HG02678 (cell line): ENCODE data around the gene ABCG4.
"Not testable (repeated sequence)": the region's sequence is repeated elsewhere in the genome, so short reads cannot be mapped to it uniquely, and the experiment has no call there.

ENCODE experiments used
- ATAC-seq: cut with Tn5 transposase; IDR thresholded peaks from one replicate; pipeline ENCODE4 v1.9.1; 2021; ENCODE audit warnings: mild to moderate bottlenecking, moderate library complexity; ENCODE audit not compliant: unreplicated experiment

ABCG4 gene

DNA sequence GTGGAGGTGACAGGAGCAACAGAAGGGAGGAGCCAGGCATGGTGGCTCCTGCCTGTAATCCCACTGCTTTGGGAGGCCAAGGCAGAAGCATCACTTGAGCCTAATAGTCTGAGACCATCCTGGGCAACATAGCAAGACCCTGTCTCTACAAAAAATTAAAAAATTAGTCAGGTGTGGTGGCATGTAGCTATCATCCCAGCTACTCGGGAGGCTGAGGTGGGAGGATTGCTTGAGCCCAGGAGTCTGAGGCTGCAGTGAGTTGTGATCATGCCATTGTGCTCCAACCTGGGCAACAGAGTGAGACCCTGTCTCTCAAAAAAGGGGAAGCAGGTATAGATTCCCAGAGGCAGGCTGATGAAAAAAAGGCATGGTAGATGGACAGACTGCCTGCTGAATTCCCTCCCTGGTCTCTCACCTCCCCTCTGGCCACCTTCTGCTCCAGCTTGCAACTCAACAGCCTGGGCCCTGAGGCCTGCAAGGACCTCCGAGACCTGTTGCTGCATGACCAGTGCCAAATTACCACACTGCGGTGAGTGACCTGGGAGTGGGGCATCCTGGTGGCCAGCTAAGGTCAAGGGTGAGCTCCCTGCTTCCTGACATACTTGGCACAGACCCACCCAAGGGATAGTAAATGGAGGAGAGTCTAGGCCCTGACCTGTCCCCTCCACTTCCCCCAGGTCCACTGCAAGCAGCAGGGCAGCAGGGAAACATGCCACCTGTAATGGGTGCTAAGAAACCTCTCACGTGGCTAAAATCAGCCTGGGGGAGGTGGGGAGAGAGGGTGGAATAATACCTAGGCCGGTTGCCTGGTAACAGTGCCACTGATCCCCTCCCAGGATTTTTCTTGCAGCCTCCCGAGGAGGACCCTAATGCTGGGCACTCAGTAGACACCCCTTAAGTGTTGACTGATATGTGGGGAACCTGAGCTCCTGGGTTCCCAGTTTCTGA, 32.2 kb downstream of the ABCG4 start:
- ATAC-seq, result no peak

GRCh38 chr11:119181677-119182412, 33.0 kb downstream of the ABCG4 start:
- ATAC-seq, result no peak

GRCh38 chr11:119184399-119184798, 35.5 kb downstream of the ABCG4 start:
- not testable (repeated sequence) for ATAC-seq

GRCh38 chr11:119185981-119186634, 37.3 kb downstream of the ABCG4 start:
- no peak for ATAC-seq

DNA sequence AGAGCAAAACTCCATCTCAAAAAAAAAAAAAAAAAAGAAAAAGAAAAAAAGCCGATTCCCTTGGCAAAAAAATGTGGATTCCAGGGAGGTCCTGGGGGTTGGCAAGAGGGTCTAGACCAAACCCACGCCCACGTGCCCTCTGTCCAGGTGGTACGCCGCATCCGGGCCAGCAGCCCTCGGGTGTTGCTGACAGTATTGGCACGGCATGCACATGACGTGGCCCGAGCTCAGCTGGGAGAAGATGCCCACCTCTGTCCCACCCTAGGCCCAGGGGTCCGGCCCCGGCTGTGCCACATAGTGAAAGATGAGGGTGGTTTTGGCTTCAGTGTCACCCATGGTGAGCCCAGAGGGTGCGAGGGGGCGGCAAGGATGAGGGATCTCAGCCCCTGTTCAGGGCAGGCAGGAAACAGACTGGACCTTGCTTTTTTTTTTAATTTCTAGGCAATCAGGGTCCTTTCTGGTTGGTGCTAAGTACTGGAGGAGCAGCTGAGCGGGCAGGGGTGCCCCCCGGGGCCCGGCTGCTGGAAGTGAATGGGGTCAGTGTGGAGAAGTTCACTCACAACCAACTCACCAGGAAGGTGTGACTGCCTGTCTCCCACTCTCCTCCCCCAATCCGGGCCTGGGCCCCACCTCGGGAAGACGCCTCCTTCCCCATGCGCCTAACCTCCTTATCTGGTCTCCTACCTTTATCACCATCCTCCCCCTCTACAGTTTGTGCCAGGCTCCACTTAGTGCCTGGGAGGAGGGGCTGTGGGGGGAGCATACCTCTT, 38.5 kb downstream of the ABCG4 start:
- no peak for ATAC-seq

DNA sequence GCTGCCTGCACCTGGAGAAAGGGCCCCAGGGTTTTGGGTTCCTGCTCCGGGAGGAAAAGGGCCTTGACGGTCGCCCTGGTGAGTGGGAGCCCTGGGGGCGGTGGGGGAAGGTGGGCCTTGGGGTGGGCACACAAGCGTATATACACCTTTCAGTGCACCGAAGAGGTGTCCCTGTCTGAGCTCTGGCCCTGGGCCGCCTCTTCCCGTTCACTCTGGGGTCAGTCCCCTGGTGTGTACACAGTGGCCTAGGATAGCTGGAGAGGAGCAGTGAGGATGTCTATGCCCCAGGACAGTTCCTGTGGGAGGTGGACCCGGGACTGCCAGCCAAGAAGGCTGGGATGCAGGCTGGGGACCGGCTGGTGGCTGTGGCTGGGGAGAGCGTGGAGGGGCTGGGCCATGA, 39.2 kb downstream of the ABCG4 start:
- no peak for ATAC-seq

GRCh38 chr11:119188887-119189286, 40.0 kb downstream of the ABCG4 start:
- no peak for ATAC-seq

DNA sequence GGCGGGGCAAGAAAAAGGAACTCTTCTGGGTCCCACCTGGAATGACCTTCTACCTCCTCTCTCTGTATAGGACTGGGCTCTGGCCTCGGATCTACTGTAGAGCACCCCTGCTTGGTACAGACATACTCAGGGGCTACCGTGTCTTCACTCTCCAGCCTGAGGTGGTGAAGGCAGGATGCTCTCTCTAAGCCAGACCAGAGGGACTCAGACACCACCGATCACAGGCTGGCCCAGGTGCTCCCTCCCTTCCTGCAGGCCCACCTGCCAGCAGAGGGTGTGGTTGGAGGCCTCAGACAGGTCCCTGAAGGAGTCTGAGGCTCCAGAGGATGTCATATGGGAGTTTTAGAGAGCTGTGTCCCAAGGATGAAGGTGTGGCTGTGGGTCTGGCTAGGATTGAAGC, 40.5 kb downstream of the ABCG4 start:
- ATAC-seq, result no peak

DNA sequence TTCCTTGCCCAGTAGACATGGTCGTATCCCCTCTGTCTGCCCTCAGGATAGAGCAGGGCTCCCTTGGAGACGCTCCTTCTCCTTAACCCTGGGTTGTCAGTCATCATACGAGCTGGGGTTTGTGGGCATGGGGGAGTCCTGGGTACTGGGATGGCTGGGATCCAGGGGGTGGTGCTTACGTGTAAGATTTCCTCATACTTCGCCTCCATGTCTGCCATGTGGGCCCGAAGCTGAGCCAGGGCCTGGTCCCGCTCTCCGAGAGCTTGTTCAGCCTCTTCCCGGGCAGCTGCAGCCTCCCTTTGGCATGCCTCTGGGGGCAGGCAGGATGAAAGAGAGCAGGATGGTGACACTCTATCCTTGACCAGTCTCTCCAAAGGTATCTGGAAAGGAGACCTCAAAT, 41.7 kb downstream of the ABCG4 start:
- no peak for ATAC-seq

DNA sequence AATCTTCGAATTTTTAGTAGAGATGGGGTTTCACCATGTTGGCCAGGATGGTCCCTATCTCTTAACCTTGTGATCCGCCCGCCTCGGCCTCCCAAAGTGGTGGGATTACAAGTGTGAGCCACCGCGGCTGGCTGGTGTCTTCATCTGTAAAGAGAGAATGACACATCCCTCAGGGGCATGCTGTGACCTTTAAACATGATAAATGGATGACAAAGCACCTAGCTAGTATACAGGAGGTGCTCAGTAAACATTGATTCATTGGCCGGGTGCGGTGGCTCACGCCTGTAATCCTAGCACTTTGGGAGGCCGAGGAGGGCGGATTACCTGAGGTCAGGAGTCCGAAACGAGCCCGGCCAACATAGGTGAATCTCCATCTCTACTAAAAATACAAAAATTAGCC, 42.4 kb downstream of the ABCG4 start:
- not testable (repeated sequence) for ATAC-seq

GRCh38 chr11:119192111-119192510, 43.3 kb downstream of the ABCG4 start:
- ATAC-seq, result no peak

DNA sequence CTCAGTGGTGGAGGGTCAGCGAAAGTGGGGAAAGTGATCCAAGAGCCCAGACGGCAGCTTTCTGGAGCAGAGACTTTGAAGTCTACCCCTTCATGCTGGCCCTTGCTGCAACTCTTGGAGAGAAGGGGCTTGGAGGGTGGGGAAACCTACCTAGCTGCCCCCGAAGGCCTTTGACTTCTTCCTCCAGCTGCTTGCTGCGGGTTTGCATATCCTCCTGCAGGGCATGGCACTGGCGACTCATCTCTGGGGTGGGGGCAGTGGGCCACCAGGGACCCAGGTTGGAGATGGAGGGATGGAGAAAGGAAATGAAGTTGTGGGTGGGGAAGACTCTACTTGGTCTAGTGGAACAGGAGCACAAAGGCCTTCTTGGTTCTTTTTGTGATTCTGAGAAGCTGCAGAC, 44.1 kb downstream of the ABCG4 start:
- ATAC-seq, result no peak

DNA sequence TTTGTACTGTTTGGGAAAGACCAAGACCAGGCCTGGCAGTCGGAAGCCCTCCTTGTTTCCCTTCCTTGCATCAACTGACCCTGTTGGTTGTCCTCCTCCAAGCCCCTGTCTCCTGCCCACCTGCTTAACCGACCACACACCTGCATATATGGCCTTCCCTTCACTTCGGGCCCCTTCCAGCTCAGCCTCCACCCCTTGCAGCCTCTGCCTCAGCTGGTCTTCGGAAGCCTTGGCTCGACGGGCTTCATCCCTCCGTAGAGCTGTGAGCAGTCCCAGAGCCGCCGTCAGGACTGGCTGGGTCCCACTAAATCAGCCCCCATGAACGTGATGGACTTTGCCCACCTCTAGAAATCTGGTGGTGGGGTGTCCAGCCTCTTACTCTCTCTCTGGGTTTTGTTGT, 44.8 kb downstream of the ABCG4 start:
- ATAC-seq, result no peak

DNA sequence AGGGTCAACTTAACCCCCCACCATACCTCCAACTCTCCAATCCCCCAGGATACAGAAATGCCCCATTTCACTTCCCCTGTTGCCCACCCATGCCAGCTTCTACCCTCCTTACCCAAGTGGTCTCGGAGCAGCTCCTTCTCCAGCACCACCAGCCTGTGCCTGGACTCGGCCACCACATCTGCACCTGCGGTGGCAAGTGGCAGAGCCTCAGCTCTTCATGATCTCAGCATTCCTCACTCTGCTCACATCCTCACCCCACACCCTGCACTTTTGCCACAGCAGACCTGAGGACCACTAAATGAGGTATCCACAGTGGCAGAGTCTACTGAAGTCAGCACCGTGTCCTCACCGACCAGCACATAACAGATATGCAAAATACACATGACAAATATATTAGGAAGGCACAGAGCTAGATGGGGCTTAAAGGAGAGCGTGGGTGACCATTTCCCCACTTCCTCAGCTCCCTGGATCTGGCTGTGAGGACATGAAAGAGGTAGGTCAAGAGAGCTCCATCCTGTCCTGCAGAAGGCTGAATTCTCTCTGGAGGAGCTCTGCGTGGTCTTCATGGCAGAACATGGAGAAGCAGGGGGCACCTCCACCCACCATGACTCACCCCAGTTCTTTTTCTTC, 46.1 kb downstream of the ABCG4 start:
- no peak for ATAC-seq

DNA sequence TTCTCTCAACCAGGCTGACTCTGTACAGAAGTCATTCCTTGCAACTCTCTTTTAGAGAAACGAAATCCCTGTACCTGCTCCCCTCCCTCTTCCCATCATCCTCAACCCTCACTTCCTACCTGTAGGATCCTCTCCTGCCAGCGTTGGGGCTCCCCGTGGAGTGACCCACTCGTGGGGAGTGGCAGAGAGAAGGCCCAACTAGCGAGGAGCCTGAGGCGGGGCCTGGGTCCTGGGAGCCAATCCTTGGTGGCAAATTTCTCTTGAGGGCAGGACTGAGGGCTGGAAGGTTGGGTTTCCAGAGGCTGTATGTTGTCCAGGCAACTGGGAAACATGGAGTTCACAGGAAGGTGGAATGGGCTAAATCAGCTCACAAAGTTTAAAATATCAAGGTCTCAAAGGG, 46.8 kb downstream of the ABCG4 start:
- no peak for ATAC-seq

- ATAC-seq, result peak; percentile 66
These were observed 48.1 kb downstream of the ABCG4 start for GRCh38 chr11:119196833-119197483.

GRCh38 chr11:119198925-119199324, 50.1 kb downstream of the ABCG4 start:
- ATAC-seq, result no peak

DNA sequence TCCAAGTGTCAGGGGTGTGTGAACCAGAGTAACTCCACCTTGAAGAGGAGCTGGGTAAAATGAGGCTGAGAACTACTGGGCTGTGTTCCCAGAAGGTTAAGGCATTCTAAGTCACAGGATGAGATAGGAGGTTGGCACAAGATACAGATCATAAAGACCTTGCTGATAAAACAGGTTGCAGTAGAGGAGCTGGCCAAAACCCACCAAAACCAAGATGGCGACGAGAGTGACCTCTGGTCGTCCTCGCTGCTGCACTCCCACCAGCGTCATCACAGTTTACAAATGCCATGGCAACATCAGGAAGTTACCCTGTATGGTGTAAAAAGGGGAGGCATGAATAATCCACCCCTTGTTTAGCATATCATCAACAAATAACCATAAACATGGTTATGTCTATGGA, 52.4 kb downstream of the ABCG4 start:
- ATAC-seq, result not testable (repeated sequence)

GRCh38 chr11:119202554-119202953, 53.7 kb downstream of the ABCG4 start:
- ATAC-seq, result no peak

GRCh38 chr11:119204066-119204465, 55.2 kb downstream of the ABCG4 start:
- ATAC-seq, result no peak
